GM12872 (cell line): ENCODE results near the gene CD84.

Experiments used
- TF ChIP-seq, protein P1 (sequence below): IDR thresholded peaks from 3 replicates; pipeline ENCODE4 v1.5.1; 2011; ENCODE audit warnings: low read depth, mild to moderate bottlenecking, low read length, moderate library complexity; ENCODE audit not compliant: insufficient read depth

CD84 gene

DNA sequence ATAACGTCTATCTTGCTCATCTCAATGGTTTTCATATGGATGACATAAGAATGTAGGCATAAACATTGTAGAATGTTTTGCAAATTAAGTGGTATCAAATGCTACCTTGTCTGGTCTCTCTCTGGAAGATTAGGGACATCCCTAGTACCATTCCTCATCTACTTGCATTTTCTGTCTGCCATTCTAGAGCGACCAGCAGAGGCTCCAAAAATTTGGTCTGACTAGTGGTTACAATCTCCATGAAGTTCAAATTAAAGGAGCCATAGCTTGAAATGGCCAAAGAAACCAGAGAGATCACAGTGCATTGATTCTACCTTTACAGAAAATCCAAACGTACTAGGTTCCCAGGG, 1.1 kb downstream of the CD84 start:
- TF ChIP-seq, protein P1, sequence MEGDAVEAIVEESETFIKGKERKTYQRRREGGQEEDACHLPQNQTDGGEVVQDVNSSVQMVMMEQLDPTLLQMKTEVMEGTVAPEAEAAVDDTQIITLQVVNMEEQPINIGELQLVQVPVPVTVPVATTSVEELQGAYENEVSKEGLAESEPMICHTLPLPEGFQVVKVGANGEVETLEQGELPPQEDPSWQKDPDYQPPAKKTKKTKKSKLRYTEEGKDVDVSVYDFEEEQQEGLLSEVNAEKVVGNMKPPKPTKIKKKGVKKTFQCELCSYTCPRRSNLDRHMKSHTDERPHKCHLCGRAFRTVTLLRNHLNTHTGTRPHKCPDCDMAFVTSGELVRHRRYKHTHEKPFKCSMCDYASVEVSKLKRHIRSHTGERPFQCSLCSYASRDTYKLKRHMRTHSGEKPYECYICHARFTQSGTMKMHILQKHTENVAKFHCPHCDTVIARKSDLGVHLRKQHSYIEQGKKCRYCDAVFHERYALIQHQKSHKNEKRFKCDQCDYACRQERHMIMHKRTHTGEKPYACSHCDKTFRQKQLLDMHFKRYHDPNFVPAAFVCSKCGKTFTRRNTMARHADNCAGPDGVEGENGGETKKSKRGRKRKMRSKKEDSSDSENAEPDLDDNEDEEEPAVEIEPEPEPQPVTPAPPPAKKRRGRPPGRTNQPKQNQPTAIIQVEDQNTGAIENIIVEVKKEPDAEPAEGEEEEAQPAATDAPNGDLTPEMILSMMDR, result peak; percentile 20; the same call in 2 of the 3 replicates

DNA sequence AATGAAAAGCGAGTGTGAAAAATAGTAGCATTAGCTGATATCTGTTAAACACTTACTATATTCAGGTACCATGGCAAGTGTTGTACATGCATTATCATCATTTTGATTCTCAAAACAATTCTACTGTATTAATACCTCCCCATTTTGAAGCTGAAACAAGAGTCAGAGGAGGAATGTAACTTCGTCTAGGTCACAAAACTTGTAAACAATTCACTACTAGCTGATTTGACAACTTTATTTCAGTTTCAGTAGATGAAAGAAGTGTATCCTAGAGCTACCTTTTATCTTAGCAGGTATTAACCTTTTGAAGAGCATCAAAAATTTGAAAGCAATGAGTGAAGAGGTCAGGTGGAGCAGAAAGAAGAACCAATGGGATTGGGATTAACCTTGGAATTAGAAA, 1.6 kb downstream of the CD84 start:
- TF ChIP-seq, protein P1, result no peak

DNA sequence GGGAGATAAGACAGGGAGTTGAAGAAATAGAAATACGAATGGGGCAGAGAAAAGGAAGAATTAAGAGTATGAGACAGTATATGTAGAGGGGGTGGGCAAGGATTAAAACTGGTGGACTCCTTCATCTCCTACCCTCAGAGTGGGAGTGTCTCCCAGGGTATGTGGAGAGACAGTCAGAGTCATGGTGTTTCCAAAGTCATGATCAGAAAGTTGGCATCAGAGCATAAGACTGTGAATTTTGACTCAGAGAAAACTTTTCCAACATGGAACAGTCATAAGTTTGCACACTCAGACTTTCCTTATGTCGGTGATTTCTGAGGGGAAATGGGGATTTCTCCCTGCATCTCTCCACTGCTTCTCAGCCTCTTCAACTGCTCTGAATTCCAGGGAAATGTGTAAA, 2.4 kb downstream of the CD84 start:
- TF ChIP-seq, protein P1, result no peak

DNA sequence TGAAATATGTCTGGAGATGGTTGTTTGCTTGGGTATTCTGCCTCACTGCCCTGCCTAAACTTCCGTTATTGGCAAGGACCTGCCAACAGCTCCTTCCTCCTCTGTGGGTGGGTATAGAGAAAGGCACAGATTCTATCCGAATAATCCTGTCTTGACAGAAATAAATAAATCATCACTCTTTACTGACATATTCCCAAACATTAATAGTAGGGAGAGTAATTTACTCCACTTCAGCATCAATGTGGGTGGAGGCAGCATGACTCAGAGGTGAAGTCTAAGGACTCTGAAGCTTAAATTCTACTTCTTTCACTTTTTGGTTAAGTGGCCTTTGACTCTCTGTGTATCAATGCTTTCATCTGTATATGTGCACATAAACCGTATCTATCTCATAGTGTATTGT, 2.9 kb downstream of the CD84 start:
- TF ChIP-seq, protein P1, result no peak

DNA sequence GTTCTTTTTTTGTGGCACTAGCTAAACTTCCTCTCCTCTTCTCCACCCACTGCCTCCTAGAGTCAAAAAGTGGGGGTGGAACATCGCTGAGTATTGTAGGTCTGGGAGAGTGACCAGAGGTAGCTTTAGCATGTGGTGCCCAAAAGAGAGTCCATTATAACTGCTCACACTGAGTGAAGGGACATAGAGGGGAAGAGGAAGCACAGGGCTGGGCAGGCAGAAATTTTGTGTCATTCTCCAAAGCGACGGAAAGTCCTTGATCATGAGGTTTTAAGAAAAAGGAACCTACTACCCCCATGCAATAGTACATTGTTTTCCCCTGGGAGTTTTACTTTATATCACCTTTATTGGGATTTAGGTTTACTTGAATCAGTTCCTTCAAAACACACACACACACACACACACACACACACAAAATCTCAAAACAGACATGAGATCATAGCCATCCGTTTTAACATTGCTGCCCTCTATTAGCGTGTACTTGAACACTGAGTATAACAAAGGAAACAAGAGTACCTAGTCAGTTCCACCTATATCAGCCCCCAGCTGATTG, 4.1 kb downstream of the CD84 start:
- TF ChIP-seq, protein P1, result no peak

DNA sequence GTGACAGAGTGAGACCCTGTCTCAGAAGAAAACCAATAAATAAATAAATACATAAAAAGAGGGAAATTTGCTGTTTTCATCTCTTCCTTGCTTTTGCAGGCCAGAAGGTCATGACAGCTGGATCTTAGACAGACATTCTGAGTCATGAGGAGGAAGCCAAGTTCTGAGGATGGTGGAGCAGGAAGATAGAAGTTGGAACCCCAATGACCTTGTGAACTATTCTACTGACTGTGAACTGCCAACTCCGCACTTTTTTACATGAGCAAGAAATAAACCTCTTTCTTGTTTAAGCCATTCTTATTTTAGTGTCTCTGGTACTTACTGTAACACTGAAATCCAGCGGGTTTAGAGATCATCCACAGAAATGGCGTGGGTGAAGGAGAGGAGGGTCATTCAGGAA, 8.5 kb downstream of the CD84 start:
- TF ChIP-seq, protein P1, result no peak

DNA sequence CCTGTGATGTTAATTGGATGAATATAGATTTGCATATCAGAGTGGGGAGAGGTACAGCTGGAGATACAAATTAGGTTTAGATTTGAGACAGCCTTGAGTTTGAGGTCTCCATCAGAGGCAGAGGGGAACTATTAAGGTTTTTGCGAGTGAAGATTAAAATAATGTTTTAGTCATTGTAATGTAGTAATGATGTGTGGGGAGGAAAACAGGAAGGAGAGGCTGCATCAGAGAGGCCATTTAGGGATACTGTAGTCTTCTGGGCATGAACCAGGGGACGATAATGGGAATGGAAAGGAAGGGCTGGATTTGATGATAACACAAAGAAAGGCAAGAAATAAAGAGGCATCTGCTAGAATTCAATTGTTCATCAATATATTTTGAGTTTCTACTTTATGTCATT, 9.5 kb downstream of the CD84 start:
- TF ChIP-seq, protein P1, result no peak
